ENCODE data around the gene NPDC1.

The NPDC1 gene

GRCh38 chr9:137066096-137066861 lies 20.3 kb upstream of the NPDC1 start:
- ATAC-seq (ENCODE audit: low read depth) (no peak), DNase-seq (ENCODE audit: low spot score) (no peak)
- no peak for TF ChIP-seq CTCF (IDR thresholded peaks at IDR 0.05; ENCODE audit: poor library complexity, severe bottlenecking)
- H3K4me1 ChIP-seq (ENCODE audit: insufficient read depth, poor library complexity, severe bottlenecking): peaks cover 9% of the 10 kb centered on the region
- no peak overlapping the region for H3K27ac ChIP-seq (ENCODE audit: poor library complexity, severe bottlenecking)
- H3K36me3 ChIP-seq (ENCODE audit: low read depth): no peaks in the 10 kb centered on the region
- H3K27me3 ChIP-seq (ENCODE audit: insufficient read depth, poor library complexity, severe bottlenecking): no peaks in the 10 kb centered on the region
- no peak overlapping the region for H3K4me3 ChIP-seq (ENCODE audit: severe bottlenecking)
- no peaks in the 10 kb centered on the region for H3K9me3 ChIP-seq (ENCODE audit: severe bottlenecking)

- no peak overlapping the region for H3K4me3 ChIP-seq (ENCODE audit: severe bottlenecking)
- no peak overlapping the region for H3K27ac ChIP-seq (ENCODE audit: poor library complexity, severe bottlenecking)
- TF ChIP-seq CTCF (IDR thresholded peaks at IDR 0.05; ENCODE audit: poor library complexity, severe bottlenecking): no peak
- no peaks in the 10 kb centered on the region for H3K27me3 ChIP-seq (ENCODE audit: insufficient read depth, poor library complexity, severe bottlenecking)
- DNase-seq (ENCODE audit: low spot score) (no peak), ATAC-seq (ENCODE audit: low read depth) (no peak)
- no peaks in the 10 kb centered on the region for H3K36me3 ChIP-seq (ENCODE audit: low read depth)
- H3K9me3 ChIP-seq (ENCODE audit: severe bottlenecking): no peaks in the 10 kb centered on the region
- H3K4me1 ChIP-seq (ENCODE audit: insufficient read depth, poor library complexity, severe bottlenecking): peaks cover 9% of the 10 kb centered on the region
Measured at GRCh38 chr9:137065336-137065967, 19.5 kb upstream of the NPDC1 start.

- Histone ChIP-seq H3K27ac (ENCODE audit: poor library complexity, severe bottlenecking) (no peak overlapping the region), H3K27me3 (ENCODE audit: insufficient read depth, poor library complexity, severe bottlenecking) (no peaks in the 10 kb centered on the region), H3K4me3 (ENCODE audit: severe bottlenecking) (no peak overlapping the region), H3K9me3 (ENCODE audit: severe bottlenecking) (no peaks in the 10 kb centered on the region), H3K4me1 (ENCODE audit: insufficient read depth, poor library complexity, severe bottlenecking) (peaks cover 9% of the 10 kb centered on the region), H3K36me3 (ENCODE audit: low read depth) (no peaks in the 10 kb centered on the region)
- TF ChIP-seq CTCF (IDR thresholded peaks at IDR 0.05; ENCODE audit: poor library complexity, severe bottlenecking): no peak
- ATAC-seq (ENCODE audit: low read depth) (no peak), DNase-seq (ENCODE audit: low spot score) (no peak)
Measured at GRCh38 chr9:137064880-137065164, 18.8 kb upstream of the NPDC1 start.

GRCh38 chr9:137064027-137064879 lies 18.3 kb upstream of the NPDC1 start:
- no peak for DNase-seq (ENCODE audit: low spot score)
- H3K9me3 ChIP-seq (ENCODE audit: severe bottlenecking): no peaks in the 10 kb centered on the region
- no peaks in the 10 kb centered on the region for H3K36me3 ChIP-seq (ENCODE audit: low read depth)
- ATAC-seq (ENCODE audit: low read depth): peak; percentile 43; the same call in 2 of the 3 replicates
- H3K27ac ChIP-seq (ENCODE audit: poor library complexity, severe bottlenecking): no peak overlapping the region
- TF ChIP-seq CTCF (IDR thresholded peaks at IDR 0.05; ENCODE audit: poor library complexity, severe bottlenecking): peak; percentile 92
- H3K27me3 ChIP-seq (ENCODE audit: insufficient read depth, poor library complexity, severe bottlenecking): no peaks in the 10 kb centered on the region
- H3K4me3 ChIP-seq (ENCODE audit: severe bottlenecking): no peak overlapping the region
- H3K4me1 ChIP-seq (ENCODE audit: insufficient read depth, poor library complexity, severe bottlenecking): peaks cover 9% of the 10 kb centered on the region
